Neuronal stem cell (in vitro differentiated cells): ENCODE measurements around the gene EIF3D.

Source experiments
- DNase-seq: peaks from one replicate; pipeline ENCODE4 v3.0.0-alpha.2; 2013; ENCODE audit warnings: low spot score
- H2AFZ ChIP-seq: one replicate; pipeline ENCODE4 v1.6.1; 2013; ENCODE audit warnings: mild to moderate bottlenecking, low read length, inconsistent platforms
- H2AK5ac ChIP-seq: 2 replicates; pipeline ENCODE4 v1.6.1; 2013; ENCODE audit warnings: low read depth, mild to moderate bottlenecking, inconsistent platforms, low read length, moderate library complexity, mixed read lengths
- H2BK120ac ChIP-seq: 2 replicates; pipeline ENCODE4 v1.6.1; 2013; ENCODE audit warnings: low read depth, mild to moderate bottlenecking, inconsistent platforms, low read length, moderate library complexity, mixed read lengths
- H2BK12ac ChIP-seq: one replicate; pipeline ENCODE4 v1.6.1; 2013; ENCODE audit warnings: low read length, inconsistent platforms
- H2BK15ac ChIP-seq: 2 replicates; pipeline ENCODE4 v1.6.1; 2013; ENCODE audit warnings: mild to moderate bottlenecking, low read length, inconsistent platforms, mixed read lengths
- H2BK5ac ChIP-seq: one replicate; pipeline ENCODE4 v1.6.1; 2013; ENCODE audit warnings: inconsistent platforms, mild to moderate bottlenecking, low read length, moderate library complexity
- H3K14ac ChIP-seq: one replicate; pipeline ENCODE4 v1.6.1; 2013; ENCODE audit warnings: low read length, inconsistent platforms
- H3K18ac ChIP-seq: 2 replicates; pipeline ENCODE4 v1.6.1; 2013; ENCODE audit warnings: low read length, inconsistent platforms
- H3K23ac ChIP-seq: 2 replicates; pipeline ENCODE4 v1.6.1; 2013; ENCODE audit warnings: low read depth, mild to moderate bottlenecking, mixed read lengths, low read length, inconsistent platforms; ENCODE audit not compliant: poor library complexity
- H3K27ac ChIP-seq: replicated peaks from 3 replicates; pipeline ENCODE4 v1.5.1; 2013; ENCODE audit warnings: low read length, inconsistent platforms
- H3K27me3 ChIP-seq, 3 experiments: 2 replicates each; pipeline ENCODE4 v1.6.1; 2013; ENCODE audit warnings: low read length in 3 of 3, mild to moderate bottlenecking in 2 of 3, inconsistent platforms in 1 of 3, low read depth in 1 of 3, mixed read lengths in 1 of 3, moderate library complexity in 1 of 3; ENCODE audit not compliant: control insufficient read depth in 3 of 3, insufficient read depth in 3 of 3
- H3K36me3 ChIP-seq, 2 donors: replicated peaks in 1 of 2; 2 replicates each; pipeline ENCODE4 v1.6.1; 2013; ENCODE audit warnings: low read length in 2 of 2; ENCODE audit not compliant: control insufficient read depth in 2 of 2, insufficient read depth in 2 of 2
- H3K4ac ChIP-seq: 2 replicates; pipeline ENCODE4 v1.6.1; 2013; ENCODE audit warnings: inconsistent platforms, mild to moderate bottlenecking, low read length, moderate library complexity
- H3K4me1 ChIP-seq, 2 donors: 1 replicate in 1 of 2; 2 replicates in 1 of 2; pipeline ENCODE4 v1.6.1; 2013; ENCODE audit warnings: low read length in 2 of 2, low read depth in 1 of 2; ENCODE audit not compliant: control insufficient read depth in 2 of 2, insufficient read depth in 1 of 2
- H3K4me2 ChIP-seq: one replicate; pipeline ENCODE4 v1.6.1; 2013; ENCODE audit warnings: mild to moderate bottlenecking, low read length, inconsistent platforms; ENCODE audit not compliant: insufficient read depth, poor library complexity, severe bottlenecking
- H3K4me3 ChIP-seq, 2 donors: 2 replicates each; pipeline ENCODE4 v1.5.1; 2013; ENCODE audit warnings: low read length in 2 of 2, mild to moderate bottlenecking in 2 of 2, inconsistent platforms in 1 of 2, moderate library complexity in 1 of 2
- H3K79me1 ChIP-seq: one replicate; pipeline ENCODE4 v1.6.1; 2013; ENCODE audit warnings: low read depth, mild to moderate bottlenecking, inconsistent platforms, low read length, moderate library complexity
- H3K9ac ChIP-seq: one replicate; pipeline ENCODE4 v1.6.1; 2013; ENCODE audit warnings: mild to moderate bottlenecking, low read depth, low read length, inconsistent platforms; ENCODE audit not compliant: poor library complexity
- H3K9me3 ChIP-seq, 2 donors: replicated peaks in 1 of 2; 2 replicates each; pipeline versions ENCODE3 to v1.6.1; 2013; ENCODE audit warnings: low read length in 2 of 2, mild to moderate bottlenecking in 2 of 2, inconsistent platforms in 1 of 2, low read depth in 1 of 2, mixed read lengths in 1 of 2, moderate library complexity in 1 of 2; ENCODE audit not compliant: control insufficient read depth in 2 of 2, insufficient read depth in 1 of 2
- H4K8ac ChIP-seq: one replicate; pipeline ENCODE4 v1.6.1; 2013; ENCODE audit warnings: low read depth, mild to moderate bottlenecking, inconsistent platforms, low read length, moderate library complexity
- H4K91ac ChIP-seq: one replicate; pipeline ENCODE4 v1.6.1; 2013; ENCODE audit warnings: low read length, low read depth, mild to moderate bottlenecking, inconsistent platforms; ENCODE audit not compliant: poor library complexity
- WGBS, 2 donors: extraction: QIAGEN DNeasy Blood & Tissue Kit; methylation state at CpG; one replicate each; pipeline ENCODE4 v1.1.7; 2013; ENCODE audit warnings: missing lambda C conversion rate in 2 of 2, mixed read lengths in 1 of 2; ENCODE audit not compliant: insufficient read length in 2 of 2, insufficient replicate concordance in 1 of 2; ENCODE audit errors: extremely low coverage in 2 of 2; 5-methylcytosine and 5-hydroxymethylcytosine counted together

Gene EIF3D

DNA sequence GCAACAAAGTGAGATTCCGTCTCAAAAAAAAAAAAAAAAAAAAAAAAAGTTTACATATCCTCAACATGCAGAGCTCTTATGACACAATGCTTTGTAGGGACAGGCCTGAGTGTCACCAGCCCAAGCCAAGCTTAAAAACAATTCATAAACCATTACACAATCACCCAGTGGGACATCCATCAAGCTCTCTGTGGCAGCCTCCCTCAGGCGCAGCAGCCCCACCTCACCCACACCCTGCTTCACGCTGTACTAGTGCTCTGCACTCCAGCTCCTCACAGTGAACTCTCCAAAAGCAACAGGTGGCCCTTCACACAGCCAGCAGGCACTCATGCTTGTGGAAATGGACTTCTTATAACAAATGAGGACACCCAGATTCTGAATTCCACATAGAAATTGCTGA is 18.6 kb downstream of the EIF3D start:
- no peak overlapping the region for H2BK12ac ChIP-seq
- no CpG with 5 or more reads among the region's 3 CpGs for WGBS, 2 donors
- peaks cover 3% of the 10 kb centered on the region in 2 donors for H3K9me3 ChIP-seq
- no peak overlapping the region for H2BK15ac ChIP-seq
- H4K91ac ChIP-seq = peak overlapping the region; percentile 46
- no peak overlapping the region for H2AK5ac ChIP-seq
- no peak overlapping the region for H3K14ac ChIP-seq
- peaks cover 4% of the 10 kb centered on the region in 2 donors for H3K4me1 ChIP-seq
- no peak overlapping the region for H3K9ac ChIP-seq
- no peak for DNase-seq
- H3K18ac ChIP-seq = no peak overlapping the region
- H3K79me1 ChIP-seq = peaks cover 4% of the 10 kb centered on the region
- H3K4me2 ChIP-seq = no peak overlapping the region
- H3K27ac ChIP-seq = no peak overlapping the region
- no peak overlapping the region for H3K23ac ChIP-seq
- H2AFZ ChIP-seq = no peak overlapping the region
- H3K36me3 ChIP-seq = peaks cover 33 to 59% of the 10 kb centered on the region in 2 donors
- no peak overlapping the region for H2BK5ac ChIP-seq
- H3K27me3 ChIP-seq = no peaks in the 10 kb centered on the region
- H2BK120ac ChIP-seq = no peak overlapping the region
- no peak overlapping the region for H4K8ac ChIP-seq
- H3K4ac ChIP-seq = no peak overlapping the region
- no peak overlapping the region for H3K4me3 ChIP-seq

DNA sequence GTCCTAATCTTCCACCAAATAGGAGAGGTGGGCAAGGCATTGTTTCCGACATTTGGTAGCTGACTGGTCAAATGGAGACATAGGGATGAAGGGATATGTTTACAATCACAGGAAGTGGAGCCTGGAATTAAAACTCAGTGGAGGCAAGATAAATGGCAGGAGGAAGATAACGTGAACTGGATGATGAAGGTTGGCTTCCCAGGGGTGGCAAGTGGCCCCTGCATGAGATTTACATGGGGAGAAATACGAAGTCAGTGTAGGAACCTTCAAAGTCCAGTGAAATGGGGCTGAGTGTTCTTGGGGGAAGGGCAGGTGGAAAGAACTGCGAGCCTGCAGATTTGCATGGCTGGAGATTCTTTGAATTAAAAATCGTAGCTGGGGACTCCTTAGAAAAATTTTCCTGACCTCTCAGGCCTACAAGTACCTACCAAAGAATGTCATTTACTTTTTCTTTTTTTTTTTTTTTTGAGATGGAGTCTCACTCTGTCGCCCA is 21.4 kb downstream of the EIF3D start:
- Histone ChIP-seq H2BK120ac (no peak overlapping the region), H3K4me2 (no peak overlapping the region), H3K18ac (no peak overlapping the region), H2AFZ (peak overlapping the region; percentile 87), H2BK15ac (no peak overlapping the region), H4K8ac (no peak overlapping the region), H3K4ac (no peak overlapping the region), H2BK12ac (no peak overlapping the region), H3K23ac (no peak overlapping the region), H3K9ac (no peak overlapping the region), H3K9me3 (peaks cover 3% of the 10 kb centered on the region in 2 donors), H3K27ac (no peak overlapping the region), H4K91ac (no peak overlapping the region), H3K14ac (no peak overlapping the region), H2AK5ac (no peak overlapping the region), H3K4me1 (peaks cover 4% of the 10 kb centered on the region in 2 donors), H3K36me3 (peaks cover 20 to 51% of the 10 kb centered on the region in 2 donors), H3K79me1 (peaks cover 4% of the 10 kb centered on the region), H3K27me3 (no peaks in the 10 kb centered on the region), H3K4me3 (peak overlapping the region in 1 of 2 donors; percentile 48), H2BK5ac (no peak overlapping the region)
- DNase-seq = no peak
- no CpG with 5 or more reads among the region's 6 CpGs for WGBS, 2 donors

DNA sequence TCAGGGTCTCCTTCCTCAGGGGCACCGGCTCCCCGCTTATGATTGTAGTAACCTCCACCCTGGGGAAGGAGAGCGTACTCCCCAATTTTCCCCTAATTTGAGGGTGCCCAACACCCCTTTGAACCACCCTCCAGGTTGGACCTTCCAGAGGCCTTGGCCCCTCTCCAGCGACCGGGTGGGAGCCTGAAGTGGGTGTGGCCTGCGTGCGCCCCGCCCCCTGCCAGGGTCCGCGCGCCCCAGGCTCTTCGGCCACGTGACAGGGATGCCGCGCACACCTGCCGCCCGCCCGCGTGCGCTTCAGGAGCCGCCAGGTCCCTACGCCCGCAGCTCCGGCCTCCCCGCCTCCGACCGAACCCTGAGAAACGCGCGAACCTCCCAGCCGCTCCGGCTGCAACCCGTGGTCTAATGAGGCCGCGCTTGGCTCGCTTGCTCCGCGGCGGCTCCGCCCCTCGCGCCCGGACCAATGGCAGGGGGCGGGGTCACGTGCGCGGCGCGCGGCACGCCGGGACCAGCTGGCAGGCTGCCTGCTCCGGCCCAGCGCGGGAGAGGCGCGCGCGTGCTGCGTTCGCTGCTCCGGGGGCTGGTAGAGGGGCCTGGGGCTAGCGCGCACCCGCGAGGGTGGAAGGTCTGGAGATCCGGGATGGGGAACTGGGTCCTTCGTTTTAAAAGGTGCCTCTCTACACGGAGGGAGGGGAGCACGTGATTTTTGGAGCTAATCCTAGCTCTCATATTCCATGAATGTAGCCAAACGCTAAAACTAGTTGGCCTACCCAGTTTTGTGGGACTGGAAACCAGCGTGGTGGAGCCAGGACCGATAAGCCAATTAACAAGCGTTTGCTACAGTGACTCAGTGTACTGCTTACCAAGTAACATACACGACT is 22.1 kb downstream of the EIF3D start, which contains the start of gene FOXRED2:
TSS of gene FOXRED2 (minus strand) at position 404 of the 881 bp plus-strand sequence. CDS start 618 bp downstream, outside the sequence.
- Histone ChIP-seq H3K9ac (peak within 1 kb of the TSS; percentile 79), H3K4ac (peak within 1 kb of the TSS; percentile 32), H4K8ac (peak within 1 kb of the TSS; percentile 72), H2BK120ac (no peak within 1 kb of the TSS), H3K4me3 (peak within 1 kb of the TSS; percentile 48 to 76), H3K79me1 (peaks cover 4% of the 10 kb centered on the region), H2BK5ac (peak within 1 kb of the TSS; percentile 75), H3K4me2 (peak within 1 kb of the TSS; percentile 67), H3K4me1 (peaks cover 4% of the 10 kb centered on the region in 2 donors), H2BK15ac (peak within 1 kb of the TSS; percentile 55), H4K91ac (no peak within 1 kb of the TSS), H3K36me3 (peaks cover 15 to 44% of the 10 kb centered on the region in 2 donors), H3K23ac (peak within 1 kb of the TSS; percentile 48), H2AK5ac (peak within 1 kb of the TSS; percentile 6), H2BK12ac (no peak within 1 kb of the TSS), H3K27ac (peak within 1 kb of the TSS; percentile 47), H2AFZ (peak within 1 kb of the TSS; percentile 87), H3K14ac (peak within 1 kb of the TSS; percentile 95), H3K9me3 (peaks cover 3% of the 10 kb centered on the region in 2 donors), H3K18ac (peak within 1 kb of the TSS; percentile 96), H3K27me3 (no peaks in the 10 kb centered on the region)
- no CpG with 5 or more reads among the region's 75 CpGs for WGBS, 2 donors
- peak; percentile 74 for DNase-seq
